HFF-Myc (cell line): ENCODE results near the gene BICD1.

Source experiments
- DNase-seq: peaks from one replicate; pipeline ENCODE4 v3.0.0-alpha.2; 2011; ENCODE audit warnings: low read depth; ENCODE audit errors: extremely low read depth
- H3K4me3 ChIP-seq: replicated peaks from 2 replicates; pipeline ENCODE4 v1.5.1; 2011; ENCODE audit warnings: low read depth, mild to moderate bottlenecking, control low read depth, low read length
- CTCF ChIP-seq: IDR thresholded peaks from 2 replicates; pipeline ENCODE4 v1.5.1; 2012; ENCODE audit warnings: mild to moderate bottlenecking, low read depth, low read length, control low read depth; ENCODE audit errors: missing control alignments

BICD1 gene

DNA sequence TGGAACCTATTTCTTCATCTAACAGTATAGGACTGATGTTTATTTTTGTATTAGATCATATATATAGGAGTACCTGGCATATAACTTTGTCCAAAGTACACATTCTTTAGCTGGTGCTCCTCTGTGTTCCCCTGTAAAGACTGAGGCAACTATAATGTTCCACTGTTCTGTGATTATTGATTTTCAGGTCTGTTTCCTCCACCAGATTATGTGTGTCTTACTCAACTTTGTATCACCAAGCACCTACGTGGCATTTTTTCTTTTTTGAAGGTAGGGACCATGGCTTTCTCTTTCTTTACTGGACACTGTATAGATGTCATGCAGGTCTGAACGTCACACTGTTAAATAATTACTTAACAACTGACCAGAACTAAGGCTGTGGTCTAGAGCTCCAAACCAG is 29.3 kb downstream of the BICD1 start:
- DNase-seq: no peak
- H3K4me3 ChIP-seq: no peak overlapping the region
- TF ChIP-seq CTCF: no peak

- H3K4me3 ChIP-seq: no peak overlapping the region
- no peak for DNase-seq
- TF ChIP-seq CTCF: no peak
Measured at GRCh38 chr12:32136404-32136803, 29.8 kb downstream of the BICD1 start.

DNA sequence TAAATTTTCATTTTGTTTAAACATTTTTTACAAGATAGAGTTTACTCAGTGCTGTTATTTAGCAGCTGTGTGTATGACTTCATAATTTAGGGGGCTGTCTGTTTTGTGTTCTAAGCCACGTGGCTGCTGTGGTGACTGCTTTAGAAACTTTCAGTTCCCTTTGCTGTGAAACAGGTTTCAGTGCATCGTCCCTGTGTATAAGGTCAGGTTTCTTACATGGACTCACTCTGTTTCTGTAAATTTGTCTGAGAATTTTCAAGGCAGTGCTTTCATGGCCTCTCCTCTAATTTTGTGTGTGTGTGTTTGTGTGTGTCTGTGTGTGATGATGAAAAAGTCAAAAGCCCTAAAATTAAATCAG is 32.4 kb downstream of the BICD1 start:
- no peak for DNase-seq
- H3K4me3 ChIP-seq: no peak overlapping the region
- no peak for TF ChIP-seq CTCF

- no peak for TF ChIP-seq CTCF
- DNase-seq: no peak
- H3K4me3 ChIP-seq: no peak overlapping the region
Measured at GRCh38 chr12:32140877-32141276, 34.2 kb downstream of the BICD1 start.

- DNase-seq: no peak
- no peak for TF ChIP-seq CTCF
Measured at GRCh38 chr12:32145096-32145495, 38.4 kb downstream of the BICD1 start.

GRCh38 chr12:32146074-32146873 is 39.6 kb downstream of the BICD1 start:
- no peak for DNase-seq
- no peak overlapping the region for H3K4me3 ChIP-seq
- TF ChIP-seq CTCF: no peak

More at GRCh38 chr12:32145096-32145495, 38.4 kb downstream of the BICD1 start:
- no peak overlapping the region for H3K4me3 ChIP-seq

DNA sequence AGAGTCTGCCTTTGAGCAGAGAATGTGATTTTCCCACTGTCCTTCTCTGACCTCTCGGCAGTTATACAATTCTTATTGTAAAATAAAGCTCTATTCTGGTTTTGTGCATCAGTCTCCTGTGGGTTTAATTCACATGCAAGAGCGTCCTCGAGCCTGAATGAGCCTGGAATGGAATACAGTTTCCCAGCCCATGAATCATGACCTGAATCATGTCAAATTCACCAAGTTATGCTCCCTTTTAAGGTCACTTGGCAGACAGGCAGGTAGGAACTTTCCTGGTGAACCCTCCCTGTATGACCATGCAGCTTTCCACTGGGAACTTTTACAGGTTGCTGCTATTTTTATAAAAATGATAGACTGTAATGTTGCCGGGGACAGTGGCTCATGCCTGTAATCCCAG is 41.7 kb downstream of the BICD1 start:
- TF ChIP-seq CTCF: no peak
- DNase-seq: no peak
- no peak overlapping the region for H3K4me3 ChIP-seq
